HEK293 (cell line): ENCODE measurements around the gene ITPRID2.

Experiments
- BCL6B ChIP-seq: fragments of 450-650 bp; formaldehyde crosslinking; IDR thresholded peaks from 2 replicates; pipeline ENCODE4 v1.5.1; 2017; ENCODE audit warnings: missing biosample characterization, missing genetic modification characterization
- CTCF ChIP-seq: fragments of 450-650 bp; formaldehyde crosslinking; IDR thresholded peaks from 2 replicates; pipeline ENCODE4 v1.5.1; 2016; ENCODE audit warnings: missing biosample characterization, missing genetic modification characterization
- IKZF3 ChIP-seq: fragments of 450-650 bp; IDR thresholded peaks from 2 replicates; pipeline ENCODE4 v1.5.0; 2018; ENCODE audit warnings: missing biosample characterization, mild to moderate bottlenecking, missing genetic modification characterization, moderate library complexity
- MYNN ChIP-seq: fragments of 450-650 bp; formaldehyde crosslinking; IDR thresholded peaks from 2 replicates; pipeline ENCODE4 v1.5.1; 2016; ENCODE audit warnings: missing biosample characterization, missing genetic modification characterization, borderline replicate concordance
- REST ChIP-seq: fragments of 450-650 bp; formaldehyde crosslinking; IDR thresholded peaks from 2 replicates; pipeline ENCODE4 v1.5.1; 2016; ENCODE audit warnings: missing biosample characterization, missing genetic modification characterization
- SCRT2 ChIP-seq: fragments of 450-650 bp; formaldehyde crosslinking; IDR thresholded peaks from 2 replicates; pipeline ENCODE4 v1.5.1; 2016; ENCODE audit warnings: missing biosample characterization, missing genetic modification characterization
- SETDB1 ChIP-seq: IDR thresholded peaks from one replicate; pipeline ENCODE4 v1.6.1; 2017; ENCODE audit warnings: mild to moderate bottlenecking, low read length, moderate library complexity, mixed read lengths; ENCODE audit not compliant: insufficient read length
- YY1 ChIP-seq: fragments of 450-650 bp; formaldehyde crosslinking; IDR thresholded peaks from 2 replicates; pipeline ENCODE4 v1.5.1; 2018; ENCODE audit warnings: missing biosample characterization, missing genetic modification characterization
- ZNF169 ChIP-seq: fragments of 450-650 bp; formaldehyde crosslinking; IDR thresholded peaks from 2 replicates; pipeline ENCODE4 v1.5.1; 2016; ENCODE audit warnings: missing biosample characterization, missing genetic modification characterization
- ZNF274 ChIP-seq, 2 experiments: fragments of 200-500 bp in 1 of 2; fragments of 450-650 bp in 1 of 2; sonication (Bioruptor generic) in 1 of 2; formaldehyde crosslinking in 1 of 2; IDR thresholded peaks; 2 replicates each; pipeline versions ENCODE4 v1.5.1 to v1.6.1; 2014 to 2016; ENCODE audit warnings: borderline replicate concordance in 1 of 2, inconsistent platforms in 1 of 2, low read length in 1 of 2, missing biosample characterization in 1 of 2, missing genetic modification characterization in 1 of 2
- ZNF670 ChIP-seq: fragments of 450-650 bp; formaldehyde crosslinking; IDR thresholded peaks from 2 replicates; pipeline ENCODE4 v1.5.1; 2016; ENCODE audit warnings: missing biosample characterization, missing genetic modification characterization, low read depth
- ZSCAN23 ChIP-seq: fragments of 450-650 bp; formaldehyde crosslinking; IDR thresholded peaks from 2 replicates; pipeline ENCODE4 v1.5.1; 2016; ENCODE audit warnings: missing biosample characterization, missing genetic modification characterization
- TF ChIP-seq, protein P1 (sequence below): fragments of 450-650 bp; formaldehyde crosslinking; conservative IDR thresholded peaks from 2 replicates; pipeline ENCODE4 v1.5.1; 2016; ENCODE audit warnings: low read depth, missing biosample characterization, missing genetic modification characterization

- TF ChIP-seq ZNF274 (IDR thresholded peaks at IDR 0.05; ENCODE audit: low read length) = no peak
- TF ChIP-seq ZNF274 (tag by site-specific recombination; IDR thresholded peaks at IDR 0.05; ENCODE audit: borderline replicate concordance) = no peak
- no peak for TF ChIP-seq CTCF (tag by site-specific recombination)
- TF ChIP-seq ZNF670 (tag by site-specific recombination) = no peak
- TF ChIP-seq, protein P1, sequence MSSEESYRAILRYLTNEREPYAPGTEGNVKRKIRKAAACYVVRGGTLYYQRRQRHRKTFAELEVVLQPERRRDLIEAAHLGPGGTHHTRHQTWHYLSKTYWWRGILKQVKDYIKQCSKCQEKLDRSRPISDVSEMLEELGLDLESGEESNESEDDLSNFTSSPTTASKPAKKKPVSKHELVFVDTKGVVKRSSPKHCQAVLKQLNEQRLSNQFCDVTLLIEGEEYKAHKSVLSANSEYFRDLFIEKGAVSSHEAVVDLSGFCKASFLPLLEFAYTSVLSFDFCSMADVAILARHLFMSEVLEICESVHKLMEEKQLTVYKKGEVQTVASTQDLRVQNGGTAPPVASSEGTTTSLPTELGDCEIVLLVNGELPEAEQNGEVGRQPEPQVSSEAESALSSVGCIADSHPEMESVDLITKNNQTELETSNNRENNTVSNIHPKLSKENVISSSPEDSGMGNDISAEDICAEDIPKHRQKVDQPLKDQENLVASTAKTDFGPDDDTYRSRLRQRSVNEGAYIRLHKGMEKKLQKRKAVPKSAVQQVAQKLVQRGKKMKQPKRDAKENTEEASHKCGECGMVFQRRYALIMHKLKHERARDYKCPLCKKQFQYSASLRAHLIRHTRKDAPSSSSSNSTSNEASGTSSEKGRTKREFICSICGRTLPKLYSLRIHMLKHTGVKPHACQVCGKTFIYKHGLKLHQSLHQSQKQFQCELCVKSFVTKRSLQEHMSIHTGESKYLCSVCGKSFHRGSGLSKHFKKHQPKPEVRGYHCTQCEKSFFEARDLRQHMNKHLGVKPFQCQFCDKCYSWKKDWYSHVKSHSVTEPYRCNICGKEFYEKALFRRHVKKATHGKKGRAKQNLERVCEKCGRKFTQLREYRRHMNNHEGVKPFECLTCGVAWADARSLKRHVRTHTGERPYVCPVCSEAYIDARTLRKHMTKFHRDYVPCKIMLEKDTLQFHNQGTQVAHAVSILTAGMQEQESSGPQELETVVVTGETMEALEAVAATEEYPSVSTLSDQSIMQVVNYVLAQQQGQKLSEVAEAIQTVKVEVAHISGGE = no peak
- no peak for TF ChIP-seq SETDB1
- TF ChIP-seq ZSCAN23 (tag by site-specific recombination) = no peak
- TF ChIP-seq MYNN = no peak
- no peak for TF ChIP-seq IKZF3
- TF ChIP-seq REST (tag by site-specific recombination) = no peak
- no peak for TF ChIP-seq YY1 (tag by site-specific recombination)
- TF ChIP-seq ZNF169 = no peak
- TF ChIP-seq BCL6B (tag by site-specific recombination) = no peak
- TF ChIP-seq SCRT2 (tag by site-specific recombination) = no peak
These were observed 78.7 kb downstream of the ITPRID2 start for GRCh38 chr2:181970160-181970794.
